GM21367 (cell line): ENCODE results near the gene SEMA4A.
A peak's percentile ranks its signal among the peaks of the same experiment; 100 is the strongest.
"Not testable (repeated sequence)": the region's sequence is repeated elsewhere in the genome, so short reads cannot be mapped to it uniquely, and the experiment has no call there.

Experiments
- ATAC-seq: cut with Tn5 transposase; IDR thresholded peaks from one replicate; pipeline ENCODE4 v1.9.1; 2021; ENCODE audit not compliant: unreplicated experiment

SEMA4A gene

GRCh38 chr1:156190265-156190664 lies 36.9 kb downstream of the SEMA4A start:
- ATAC-seq = not testable (repeated sequence)

GRCh38 chr1:156191292-156191964 lies 38.0 kb downstream of the SEMA4A start:
- ATAC-seq = no peak

- ATAC-seq = no peak
Measured at GRCh38 chr1:156193208-156193487, 39.8 kb downstream of the SEMA4A start.

- ATAC-seq = peak; percentile 82
Measured at GRCh38 chr1:156193488-156194299, 40.3 kb downstream of the SEMA4A start, which contains the start of gene SLC25A44. TSS of gene SLC25A44 (plus strand) at chr1:156194104. CDS start at chr1:156199848, 5,744 bp downstream.

DNA sequence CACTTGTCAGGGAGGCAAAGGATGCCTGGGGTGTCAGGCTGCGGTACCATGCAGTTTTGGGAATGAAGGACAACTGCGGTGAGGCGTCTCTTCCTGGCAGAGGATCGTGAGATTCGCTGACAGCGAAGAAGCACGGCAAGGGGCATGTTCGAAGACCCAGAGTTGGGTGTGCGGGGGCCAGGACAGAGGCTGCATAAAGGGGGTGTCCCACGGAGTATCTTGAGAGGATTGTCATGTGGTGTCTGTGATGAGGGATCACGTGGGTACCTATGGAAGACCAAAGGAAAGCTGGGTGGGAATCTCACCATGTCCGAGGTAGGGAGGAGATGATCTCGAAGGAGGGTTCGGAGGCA lies 40.9 kb downstream of the SEMA4A start:
- no peak for ATAC-seq

DNA sequence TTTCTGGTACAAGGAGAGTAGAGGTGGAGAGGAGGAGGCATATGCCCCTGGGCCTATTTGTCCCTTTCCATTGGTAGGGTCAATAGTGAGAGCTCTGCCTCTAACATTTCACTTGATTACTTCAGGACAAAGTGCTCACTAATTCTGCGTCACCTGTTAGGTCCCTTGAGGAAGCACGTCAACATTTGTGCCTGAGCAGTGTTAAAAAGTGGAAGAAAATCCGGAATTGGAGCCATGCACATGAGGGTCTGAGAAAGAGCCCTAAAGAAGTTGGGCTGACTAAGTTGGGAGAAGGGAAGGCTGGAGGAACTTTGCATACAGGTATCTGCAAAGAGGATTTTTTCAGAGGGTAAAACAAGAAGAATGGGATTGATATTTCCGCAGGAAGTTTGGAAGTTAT lies 42.5 kb downstream of the SEMA4A start:
- ATAC-seq = no peak

DNA sequence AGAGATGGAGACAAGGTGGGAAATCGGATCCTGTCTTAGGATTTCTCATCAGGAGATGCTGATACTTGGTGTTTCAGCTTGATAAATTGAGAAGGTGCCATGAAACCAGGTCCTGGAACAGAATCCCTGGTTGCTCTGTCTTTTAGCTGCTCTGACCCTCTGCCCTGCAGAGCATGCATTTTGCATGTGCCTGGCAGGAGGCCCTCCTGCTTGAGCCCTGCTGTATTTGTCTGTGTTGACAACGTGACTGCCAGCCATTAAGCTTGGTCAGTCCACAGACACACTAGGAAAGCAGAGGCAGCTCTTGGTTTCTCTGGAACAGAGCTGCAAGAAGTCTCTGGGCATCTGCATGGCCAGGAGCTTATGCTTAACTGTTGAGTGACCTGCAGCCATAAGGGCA lies 43.1 kb downstream of the SEMA4A start:
- no peak for ATAC-seq

GRCh38 chr1:156198831-156199349 lies 45.5 kb downstream of the SEMA4A start:
- ATAC-seq = no peak

GRCh38 chr1:156200044-156200443 lies 46.7 kb downstream of the SEMA4A start:
- ATAC-seq = no peak

GRCh38 chr1:156203331-156203730 lies 49.9 kb downstream of the SEMA4A start:
- ATAC-seq = no peak

DNA sequence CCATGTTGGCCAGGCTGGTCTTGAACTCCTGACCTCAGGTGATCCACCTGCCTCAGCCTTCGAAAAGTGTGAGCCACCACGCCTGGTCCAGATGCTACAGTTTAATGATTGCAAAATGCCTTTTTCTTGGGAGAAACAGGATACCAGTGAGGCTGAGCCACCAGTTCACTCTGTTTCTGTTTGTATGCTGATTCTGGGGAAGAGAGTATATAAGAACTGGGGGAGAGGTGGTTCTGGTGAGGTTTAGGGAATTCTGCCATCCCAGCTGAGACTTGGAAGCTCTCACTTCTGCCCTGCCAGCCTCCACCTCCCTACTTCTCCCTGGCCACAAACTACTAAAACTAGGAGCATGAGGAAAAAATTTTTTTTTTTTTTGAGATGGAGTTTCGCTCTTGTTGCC lies 51.3 kb downstream of the SEMA4A start:
- no peak for ATAC-seq

- no peak for ATAC-seq
Measured at GRCh38 chr1:156211243-156211642, 57.9 kb downstream of the SEMA4A start.

- no peak for ATAC-seq
Measured at GRCh38 chr1:156212130-156212529, 58.7 kb downstream of the SEMA4A start.

DNA sequence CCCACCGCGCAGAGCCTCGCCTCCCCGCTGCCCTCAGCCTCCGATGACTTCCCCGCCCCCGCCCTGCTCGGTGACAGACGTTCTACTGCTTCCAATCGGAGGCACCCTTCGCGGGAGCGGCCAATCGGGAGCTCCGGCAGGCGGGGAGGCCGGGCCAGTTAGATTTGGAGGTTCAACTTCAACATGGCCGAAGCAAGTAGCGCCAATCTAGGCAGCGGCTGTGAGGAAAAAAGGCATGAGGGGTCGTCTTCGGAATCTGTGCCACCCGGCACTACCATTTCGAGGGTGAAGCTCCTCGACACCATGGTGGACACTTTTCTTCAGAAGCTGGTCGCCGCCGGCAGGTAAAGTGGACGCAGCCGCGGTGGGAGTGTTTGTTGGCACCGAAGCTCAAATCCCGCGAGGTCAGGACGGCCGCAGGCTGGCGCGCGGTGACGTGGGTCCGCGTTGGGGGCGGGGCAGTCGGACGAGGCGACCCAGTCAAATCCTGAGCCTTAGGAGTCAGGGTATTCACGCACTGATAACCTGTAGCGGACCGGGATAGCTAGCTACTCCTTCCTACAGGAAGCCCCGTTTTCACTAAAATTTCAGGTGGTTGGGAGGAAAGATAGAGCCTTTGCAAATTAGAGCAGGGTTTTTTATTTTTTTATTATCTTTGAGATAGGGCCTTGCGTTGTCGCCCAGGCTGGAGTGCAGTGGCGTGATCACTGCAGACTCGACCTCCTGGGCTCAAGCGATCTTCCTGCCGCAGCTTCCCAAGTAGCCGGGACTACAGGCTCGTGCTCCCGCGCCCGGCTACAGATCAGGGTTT lies 59.7 kb downstream of the SEMA4A start, which contains the start of gene PMF1:
TSS of gene PMF1 (plus strand) at position 175 of the 811 bp plus-strand sequence. CDS start at position 184, 9 bp downstream.
- peak; percentile 78 for ATAC-seq

DNA sequence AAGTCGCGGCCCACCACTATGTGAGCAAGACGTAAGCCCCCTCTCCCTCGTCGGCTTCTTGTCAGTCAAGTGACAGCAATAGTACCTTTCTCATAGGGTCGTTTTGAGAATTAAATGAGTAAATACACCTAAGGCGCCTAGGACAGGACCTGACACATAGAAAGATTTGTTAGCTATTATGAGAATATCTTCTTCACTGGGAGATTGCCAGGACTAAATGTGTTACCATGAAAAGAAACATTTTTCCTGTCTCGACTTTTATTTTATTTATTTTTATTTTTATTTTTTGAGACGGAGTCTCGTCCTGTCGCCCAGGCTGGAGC lies 60.2 kb downstream of the SEMA4A start:
- no peak for ATAC-seq

DNA sequence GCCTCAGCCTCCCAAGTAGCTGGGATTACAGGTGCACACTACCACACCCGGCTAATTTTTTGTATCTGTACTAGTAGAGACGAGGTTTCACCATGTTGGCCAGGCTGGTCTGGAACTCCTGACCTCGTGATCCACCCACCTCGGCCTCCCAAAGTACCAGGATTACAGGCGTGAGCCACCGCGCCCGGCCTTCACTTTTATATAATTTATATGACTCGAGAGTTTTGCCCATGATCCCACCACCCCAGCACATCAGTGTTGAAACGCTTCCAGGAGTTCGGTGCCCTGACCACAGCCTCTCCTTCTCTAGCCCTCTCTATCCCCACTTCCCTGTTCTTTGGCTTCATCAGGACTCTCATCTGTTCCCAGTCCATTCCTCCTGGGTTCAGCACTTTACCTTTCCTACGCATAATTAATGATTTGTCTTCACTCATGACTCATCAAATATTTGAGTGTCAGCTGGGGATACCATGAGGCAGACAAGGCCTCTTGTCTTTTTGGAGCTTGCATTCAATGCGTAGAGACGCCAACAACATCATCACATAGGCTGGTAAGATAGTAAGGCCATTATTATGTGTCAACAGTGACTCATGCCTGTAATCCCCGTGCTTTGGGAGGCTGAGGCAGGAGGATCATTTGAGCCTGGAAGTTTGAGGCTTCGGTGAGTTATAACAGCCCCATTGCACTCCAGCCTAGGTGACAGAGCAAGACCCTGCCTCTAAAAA lies 60.8 kb downstream of the SEMA4A start:
- ATAC-seq = no peak

DNA sequence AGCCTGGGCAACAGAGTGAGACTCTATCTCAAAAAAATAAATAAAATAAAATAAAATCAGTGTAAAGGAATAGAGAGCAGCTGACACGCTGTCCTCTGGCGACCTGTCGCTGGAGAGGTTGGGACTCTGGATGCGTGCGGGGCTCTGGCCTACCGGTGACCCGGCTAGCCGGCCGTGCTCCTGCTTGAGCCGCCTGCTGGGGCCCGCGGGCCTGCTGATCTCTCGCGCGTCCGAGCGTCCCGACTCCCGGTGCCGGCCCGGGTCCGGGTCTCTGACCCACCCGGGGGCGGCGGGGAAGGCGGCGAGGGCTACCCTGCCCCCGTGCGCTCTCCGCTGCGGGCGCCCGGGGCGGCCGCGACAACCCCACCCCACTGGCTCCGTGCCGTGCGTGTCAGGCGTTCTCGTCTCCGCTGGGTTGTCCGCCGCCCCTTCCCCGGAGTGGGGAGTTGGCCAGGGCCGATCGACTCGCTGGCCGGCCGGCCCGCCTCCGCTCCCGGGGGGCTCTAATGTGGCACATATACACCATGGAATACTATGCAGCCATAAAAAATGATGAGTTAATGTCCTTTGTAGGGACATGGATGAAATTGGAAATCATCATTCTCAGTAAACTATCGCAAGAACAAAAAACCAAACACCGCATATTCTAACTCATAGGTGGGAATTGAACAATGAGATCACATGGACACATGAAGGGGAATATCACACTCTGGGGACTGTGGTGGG lies 63.1 kb downstream of the SEMA4A start:
- not testable (repeated sequence) for ATAC-seq

- no peak for ATAC-seq
Measured at GRCh38 chr1:156217871-156218270, 64.5 kb downstream of the SEMA4A start.

- no peak for ATAC-seq
Measured at GRCh38 chr1:156220226-156220625, 66.8 kb downstream of the SEMA4A start.

GRCh38 chr1:156221986-156222692 lies 68.8 kb downstream of the SEMA4A start:
- ATAC-seq = no peak
